ELF-1 (cell line): ENCODE results near the gene USP50.
"Not testable (repeated sequence)": the region's sequence is repeated elsewhere in the genome, so short reads cannot be mapped to it uniquely, and the experiment has no call there.

Experiments used
- DNase-seq: peaks from one replicate; pipeline ENCODE4 v3.0.0-alpha.2; 2016; ENCODE audit warnings: low read depth, low spot score

USP50 gene

DNA sequence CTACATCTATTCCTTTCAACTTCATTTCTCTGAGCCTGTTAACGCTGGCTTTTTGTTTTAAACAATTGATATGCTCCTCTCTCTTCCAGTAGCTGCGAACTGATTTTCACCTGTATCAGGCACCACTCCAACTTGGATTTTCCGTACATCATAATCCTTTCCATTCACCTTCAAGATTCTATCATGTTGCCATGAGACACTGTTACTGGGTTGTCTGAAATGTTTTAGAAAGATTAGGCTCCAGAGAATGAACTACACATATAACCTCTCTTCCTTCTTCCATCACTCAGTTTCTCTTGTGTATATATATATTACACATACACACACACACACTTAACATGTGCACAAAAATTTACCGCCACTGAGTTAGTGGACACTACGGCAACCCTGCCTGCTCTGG is at the start of gene USP50:
Gene USP50 (minus strand): TSS at position 101 of the 400 bp plus-strand sequence. CDS start 141 bp downstream, outside the sequence.
- no peak for DNase-seq

DNA sequence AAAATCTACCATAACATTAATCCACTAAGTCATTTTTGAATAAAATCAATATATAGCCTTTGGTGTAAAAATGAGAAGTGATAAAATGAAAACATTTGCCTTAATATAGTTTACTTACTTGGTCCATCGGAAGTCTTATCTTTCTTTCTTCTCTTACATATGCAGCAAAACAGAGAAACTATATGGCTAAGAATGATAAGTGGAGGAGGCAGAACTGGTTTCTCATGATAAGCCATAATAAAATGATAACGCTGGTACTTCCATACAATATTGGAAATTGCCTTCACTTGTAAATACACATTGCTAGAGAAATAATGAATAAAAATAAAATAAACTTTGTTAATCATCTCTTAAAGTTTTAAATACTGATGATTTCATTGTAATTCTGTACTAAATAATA is 47.8 kb upstream of the USP50 start:
- no peak for DNase-seq

DNA sequence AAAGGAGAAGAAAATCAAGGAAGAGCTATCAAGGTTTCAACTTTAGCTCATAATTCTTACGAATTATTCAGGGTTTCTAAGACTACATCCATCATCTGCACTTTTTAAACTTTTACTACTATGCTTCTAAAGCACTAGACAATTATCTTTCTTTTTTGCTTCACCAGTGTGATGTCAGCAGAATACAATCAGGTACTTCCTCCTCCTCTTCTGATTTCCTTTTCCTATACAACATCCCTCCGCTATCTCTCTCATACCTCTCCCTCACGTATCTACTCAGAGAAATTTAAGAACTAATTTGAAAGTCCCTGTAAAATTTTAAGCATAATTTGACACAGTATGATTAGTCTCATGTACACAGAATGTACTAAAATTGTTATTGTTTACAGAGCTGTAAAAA is 47.3 kb upstream of the USP50 start:
- no peak for DNase-seq

DNA sequence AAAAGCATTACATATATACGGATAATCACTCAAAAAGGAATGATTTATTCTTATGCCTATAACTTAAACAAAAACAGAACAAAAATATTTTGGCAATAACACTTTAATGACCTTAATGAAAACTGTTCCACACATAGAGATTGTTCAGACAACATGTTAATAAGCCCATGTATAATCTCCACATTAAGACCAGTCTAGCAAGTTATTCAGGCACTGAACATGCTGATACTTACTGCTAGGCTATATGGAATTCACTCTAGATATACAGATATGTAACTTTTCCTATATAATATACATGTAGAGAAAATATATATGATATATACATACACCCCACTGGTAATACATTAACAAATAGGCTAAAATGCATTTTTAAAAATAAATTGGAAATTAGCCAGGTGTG is 43.8 kb upstream of the USP50 start:
- DNase-seq: no peak

DNA sequence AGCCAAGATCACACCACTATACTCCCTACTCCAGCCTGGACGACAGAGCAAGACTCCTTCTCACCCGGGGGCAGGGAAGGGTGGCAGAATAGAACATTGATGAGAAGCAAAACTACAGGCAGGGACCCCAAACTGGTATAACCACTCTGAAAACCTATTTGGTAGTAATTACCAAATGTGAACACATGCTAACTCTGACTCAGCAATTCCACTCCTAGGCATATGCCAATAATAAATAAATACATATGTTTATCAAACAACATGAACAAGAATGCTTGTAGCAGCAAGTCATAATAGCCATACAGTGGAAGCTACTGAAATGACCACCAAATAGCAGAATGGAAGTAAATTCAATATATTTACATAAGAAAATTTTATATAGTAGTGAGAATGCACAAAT is 31.0 kb upstream of the USP50 start:
- no peak for DNase-seq

DNA sequence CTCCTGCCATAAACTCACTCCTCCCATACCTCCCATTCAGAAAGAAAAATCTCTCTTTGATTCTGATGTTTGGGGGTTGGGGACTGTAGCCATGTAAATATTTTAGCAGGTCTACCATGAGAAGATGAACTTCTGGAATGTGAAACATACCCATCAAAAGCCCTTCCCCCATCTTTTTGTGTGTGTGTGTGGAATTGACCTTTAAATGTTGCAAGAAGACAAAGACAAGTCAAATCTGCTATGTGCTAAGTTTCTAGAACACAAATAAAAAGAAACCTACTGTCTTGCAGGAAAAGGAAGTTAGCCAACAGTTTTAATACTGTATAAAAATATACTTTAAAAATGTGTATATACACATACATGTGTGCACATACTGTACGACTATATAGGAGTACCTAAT is 29.7 kb upstream of the USP50 start:
- DNase-seq: no peak

DNA sequence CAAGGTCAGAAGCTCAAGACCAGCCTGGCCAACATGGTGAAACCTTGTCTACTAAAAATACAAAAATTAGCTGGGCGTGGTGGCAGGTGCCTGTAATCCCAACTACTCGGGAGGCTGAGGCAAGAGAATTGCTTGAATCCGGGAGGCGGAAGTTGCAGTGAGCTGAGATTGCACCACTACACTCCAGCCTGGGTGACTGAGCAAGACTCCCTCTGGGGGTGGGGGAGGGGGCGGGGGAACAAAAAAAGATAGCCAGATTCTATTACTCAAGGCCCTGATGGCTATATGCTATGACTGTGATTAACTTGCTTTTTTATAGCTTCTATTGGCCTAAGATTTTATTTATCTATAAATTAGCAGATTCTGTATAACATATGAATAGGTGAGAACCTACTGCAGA is 27.4 kb upstream of the USP50 start:
- DNase-seq: not testable (repeated sequence)

DNA sequence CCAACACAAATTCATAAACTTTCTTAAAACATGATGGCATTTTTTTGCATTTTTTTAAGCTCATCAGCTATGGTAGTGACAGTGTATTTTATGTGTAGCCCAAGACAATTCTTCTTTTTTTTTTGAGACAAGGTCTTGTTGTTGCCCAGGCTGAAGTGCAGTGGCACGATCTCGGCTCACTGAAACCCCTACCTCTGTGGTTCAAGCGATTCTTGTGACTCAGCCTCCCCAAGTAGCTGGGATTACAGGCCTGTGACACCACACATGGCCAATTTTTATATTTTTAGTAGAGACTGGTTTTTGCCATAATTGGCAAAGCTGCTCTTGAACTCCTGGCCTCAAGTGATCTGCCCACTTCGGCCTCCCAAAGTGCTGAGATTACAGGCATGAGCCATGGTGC is 17.3 kb upstream of the USP50 start:
- DNase-seq: no peak

DNA sequence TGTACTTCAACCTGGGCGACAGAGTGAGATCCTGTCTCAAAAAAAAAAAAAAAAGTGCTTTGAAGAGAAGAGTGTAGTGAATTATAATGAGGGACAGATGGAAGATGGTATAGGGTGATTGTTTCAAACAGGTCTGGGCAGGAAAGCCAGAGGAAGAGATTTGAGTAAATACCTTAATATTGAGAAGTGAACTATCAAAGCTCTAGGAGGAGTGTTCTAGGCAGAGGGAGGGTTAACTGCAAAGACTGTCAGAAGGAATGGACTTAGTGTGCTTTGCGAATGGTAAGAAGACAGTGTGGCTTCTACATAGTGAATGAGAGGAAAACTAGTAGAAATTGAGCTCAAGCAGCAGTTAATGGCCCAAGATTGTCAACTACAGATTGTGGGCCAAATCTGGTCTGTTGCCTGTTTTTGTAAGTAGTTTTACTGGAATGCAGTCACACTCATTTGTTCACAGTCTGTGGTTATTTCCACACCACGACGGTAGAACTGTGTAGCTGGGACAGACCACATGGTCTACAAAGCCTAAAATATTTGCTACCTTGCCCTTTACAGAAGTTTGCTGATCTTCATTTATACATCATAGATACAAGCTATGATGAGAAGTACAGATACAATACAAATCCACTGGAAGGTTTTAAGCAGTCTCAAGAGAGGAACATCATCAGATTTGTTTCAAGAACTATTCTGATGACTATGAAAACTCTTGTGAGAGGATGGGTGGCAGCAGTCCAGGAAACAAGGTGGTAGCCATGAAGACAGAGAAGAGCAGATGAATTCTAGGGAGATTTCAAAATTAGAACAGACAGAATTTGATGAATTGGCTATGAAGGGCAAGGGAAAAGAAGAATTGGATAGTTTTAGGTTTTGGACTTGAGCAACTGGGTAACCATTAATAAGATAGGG is 16.5 kb upstream of the USP50 start:
- no peak for DNase-seq

DNA sequence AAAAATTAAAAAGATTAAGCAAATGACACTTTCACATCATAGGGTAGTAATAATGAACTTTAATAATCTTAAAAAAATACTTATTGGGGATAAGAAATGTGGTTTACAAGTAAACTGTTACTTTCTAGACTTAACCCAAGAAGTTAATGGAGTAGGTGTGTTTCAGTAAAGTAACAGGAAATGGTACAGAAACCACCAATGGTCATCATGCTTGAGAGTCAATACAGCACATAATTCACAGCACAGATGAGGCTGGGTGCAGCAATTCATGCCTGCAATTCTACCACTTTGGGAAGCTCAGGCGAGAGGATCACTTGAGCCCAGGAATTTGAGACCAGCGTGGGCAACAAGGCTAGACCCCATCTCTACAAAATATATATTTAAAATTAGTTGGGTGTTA is 11.5 kb upstream of the USP50 start:
- DNase-seq: no peak

DNA sequence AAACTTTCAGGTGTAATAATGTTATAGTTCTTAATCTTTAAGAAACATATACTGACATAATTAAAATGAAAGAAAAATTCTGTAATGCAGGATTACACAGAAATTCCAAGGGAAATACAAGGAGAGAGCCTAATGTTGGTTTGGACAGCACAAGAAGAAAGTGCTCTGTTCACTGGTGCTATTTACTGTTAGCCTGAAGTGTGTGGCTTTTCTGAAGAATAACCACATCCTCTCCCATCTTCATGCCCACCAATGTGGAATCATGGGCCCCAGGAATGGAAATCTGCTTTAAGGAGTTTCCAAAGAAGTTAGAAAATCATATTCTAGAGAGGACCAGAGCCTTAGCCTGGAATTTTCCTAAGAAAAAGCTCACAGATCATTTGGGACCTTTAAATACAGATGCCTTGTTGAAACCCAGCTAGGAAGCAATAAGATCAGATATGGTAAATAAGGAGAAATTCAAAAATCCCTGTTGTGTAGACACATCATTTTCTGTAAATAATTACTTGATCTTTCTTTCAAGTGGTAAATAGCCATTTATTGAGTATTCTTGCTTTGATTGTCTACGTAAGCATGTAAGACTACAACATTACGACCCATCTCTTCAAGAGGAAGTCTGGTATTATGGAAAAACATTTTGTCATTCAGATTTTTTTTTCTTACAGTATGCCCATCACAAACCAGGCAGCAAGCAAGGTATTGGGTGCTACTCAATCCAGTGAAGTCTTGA is 10.3 kb upstream of the USP50 start:
- DNase-seq: no peak

DNA sequence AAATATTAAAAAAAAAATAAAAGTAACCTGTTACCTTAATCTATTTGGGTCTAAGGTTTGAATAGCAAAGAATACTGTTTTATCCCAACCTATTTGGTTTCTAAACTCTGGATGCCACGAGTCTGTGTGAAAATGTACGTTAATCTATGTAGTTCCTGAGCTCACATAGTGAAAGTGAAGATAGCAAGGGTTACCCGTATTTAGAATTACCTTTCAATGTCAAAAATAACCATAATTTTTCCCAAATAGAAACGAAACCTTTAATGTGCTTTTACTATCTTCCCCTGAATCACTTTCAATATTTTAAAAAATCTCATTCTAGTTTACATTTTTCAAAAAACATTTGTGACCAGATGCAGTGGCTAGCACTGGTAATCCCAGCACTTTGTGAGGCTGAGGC is 5.8 kb upstream of the USP50 start:
- no peak for DNase-seq

DNA sequence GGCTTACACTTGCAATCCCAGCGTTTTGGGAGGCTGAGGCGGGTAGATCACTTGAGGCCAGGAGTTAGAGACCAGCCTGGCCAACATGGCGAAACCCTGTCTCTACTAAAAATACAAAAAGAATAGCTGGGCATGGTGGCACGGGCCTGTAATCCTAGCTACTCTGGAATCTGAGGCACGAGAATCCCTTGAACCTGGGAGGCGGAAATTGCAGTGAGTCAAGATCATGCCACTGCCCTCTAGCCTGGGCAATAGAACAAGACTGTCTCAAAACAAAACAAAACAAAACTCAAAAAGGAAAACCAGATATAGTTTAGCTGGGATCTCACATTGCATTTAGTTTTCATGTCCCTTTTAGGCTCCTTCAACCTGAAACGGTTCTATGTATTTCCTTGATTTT is 2.9 kb upstream of the USP50 start:
- DNase-seq: no peak

DNA sequence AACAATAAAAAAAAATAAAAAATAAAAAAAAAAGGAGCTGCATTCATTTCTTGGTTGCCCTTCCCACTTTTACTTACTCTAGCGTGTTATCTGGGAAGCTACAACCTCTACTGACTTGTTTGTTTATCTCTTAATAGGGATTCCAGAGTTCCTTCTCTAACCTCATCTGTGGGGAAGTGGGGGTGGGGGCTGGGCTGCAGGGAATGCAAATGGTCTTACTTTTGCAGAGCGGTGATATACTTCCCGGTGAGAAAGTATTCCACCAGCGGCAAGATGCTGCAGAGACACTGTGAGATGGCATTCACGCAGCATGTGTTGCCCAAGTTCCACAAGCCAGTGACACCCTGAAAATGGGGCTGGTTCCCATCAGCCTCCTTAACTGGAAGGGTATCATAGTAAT is 2.1 kb downstream of the USP50 start:
- peak; percentile 16 for DNase-seq

DNA sequence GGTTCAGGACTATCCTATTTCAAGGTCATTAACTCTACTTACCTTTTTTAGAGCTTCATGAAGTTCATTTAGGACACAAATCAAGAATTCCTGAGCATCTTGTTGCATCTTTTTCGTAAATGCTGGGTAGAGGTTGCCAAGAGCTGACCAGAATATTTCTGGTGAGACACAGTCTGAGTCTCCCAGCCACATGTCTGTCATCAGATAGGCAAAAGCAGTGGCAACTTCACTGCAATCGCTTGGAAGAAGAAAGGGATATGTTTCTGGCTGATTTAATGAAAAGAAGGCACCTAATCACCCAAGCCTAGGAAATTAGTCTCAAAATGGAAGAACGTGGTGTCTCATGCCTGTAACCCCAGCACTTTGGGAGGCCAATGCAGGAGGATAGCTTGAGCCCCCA is 2.9 kb downstream of the USP50 start:
- no peak for DNase-seq

DNA sequence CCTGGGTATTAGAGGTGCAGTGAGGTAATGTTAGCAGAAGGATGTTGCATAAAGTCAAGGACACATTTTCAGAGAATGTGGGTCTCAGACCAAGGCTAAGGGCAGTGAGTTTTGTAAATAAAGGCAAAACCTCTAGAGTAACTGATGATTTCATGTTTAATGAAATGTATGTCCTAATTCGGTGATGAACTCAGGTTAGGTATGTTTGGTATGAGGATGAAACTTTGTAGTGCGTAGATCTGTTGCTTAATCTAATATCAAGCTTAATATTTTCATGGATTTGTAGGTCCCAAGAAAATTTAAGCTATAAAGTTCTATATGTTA is 3.6 kb downstream of the USP50 start:
- no peak for DNase-seq

DNA sequence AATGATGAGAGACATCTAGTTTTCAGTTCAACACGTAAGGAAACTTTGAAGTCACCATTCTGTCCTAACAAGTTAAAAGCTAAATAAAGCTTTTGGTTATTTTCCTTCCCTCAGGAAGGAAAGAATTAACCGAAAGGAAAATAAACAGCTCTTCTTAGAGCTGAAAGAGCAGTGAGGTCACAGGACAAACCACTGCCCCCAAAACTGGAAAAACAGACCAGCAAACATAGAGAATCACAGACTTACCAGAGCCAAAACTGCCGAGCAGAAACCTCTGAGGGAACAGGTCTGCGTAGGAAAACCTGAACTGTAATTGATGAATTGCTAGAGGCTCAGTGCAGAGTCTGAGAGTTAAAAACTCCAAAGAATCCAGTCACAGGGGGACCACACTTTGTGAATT is 14.7 kb downstream of the USP50 start:
- no peak for DNase-seq

DNA sequence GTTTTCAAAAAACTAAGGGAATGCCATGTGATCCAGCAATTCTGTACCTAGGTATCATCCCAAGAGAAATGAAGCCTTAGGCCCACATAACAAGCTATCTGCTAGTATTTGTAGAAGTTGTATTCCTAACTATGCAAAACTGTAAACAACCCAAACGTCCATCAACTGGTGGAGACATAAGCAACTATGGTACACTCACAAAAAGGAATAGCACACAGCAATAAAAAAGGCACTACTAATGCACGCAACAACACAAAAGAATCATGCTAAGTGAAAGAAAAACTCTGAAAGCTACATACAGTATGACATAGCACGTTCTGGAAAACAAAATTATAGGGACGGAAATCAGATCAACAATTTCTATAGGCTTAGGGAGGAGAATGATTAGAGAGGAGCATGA is 15.3 kb downstream of the USP50 start:
- DNase-seq: no peak

DNA sequence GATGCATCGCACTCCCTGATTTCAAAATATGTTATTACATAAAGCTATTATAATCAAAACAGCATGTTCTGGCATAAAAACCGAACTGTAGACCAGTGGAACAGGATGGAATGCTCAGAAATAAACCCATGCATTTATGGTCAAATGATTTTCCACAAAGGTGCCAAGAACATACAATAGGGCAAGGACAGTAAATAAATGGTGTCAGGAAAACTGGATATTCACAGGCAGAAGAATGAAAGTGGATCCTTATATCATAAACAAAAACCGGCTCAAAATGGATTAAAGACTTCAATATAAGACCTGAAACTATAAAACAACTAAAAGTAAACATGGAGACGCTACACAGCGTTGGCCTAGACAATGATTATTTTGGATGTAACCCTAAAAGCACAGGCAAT is 22.6 kb downstream of the USP50 start:
- no peak for DNase-seq

DNA sequence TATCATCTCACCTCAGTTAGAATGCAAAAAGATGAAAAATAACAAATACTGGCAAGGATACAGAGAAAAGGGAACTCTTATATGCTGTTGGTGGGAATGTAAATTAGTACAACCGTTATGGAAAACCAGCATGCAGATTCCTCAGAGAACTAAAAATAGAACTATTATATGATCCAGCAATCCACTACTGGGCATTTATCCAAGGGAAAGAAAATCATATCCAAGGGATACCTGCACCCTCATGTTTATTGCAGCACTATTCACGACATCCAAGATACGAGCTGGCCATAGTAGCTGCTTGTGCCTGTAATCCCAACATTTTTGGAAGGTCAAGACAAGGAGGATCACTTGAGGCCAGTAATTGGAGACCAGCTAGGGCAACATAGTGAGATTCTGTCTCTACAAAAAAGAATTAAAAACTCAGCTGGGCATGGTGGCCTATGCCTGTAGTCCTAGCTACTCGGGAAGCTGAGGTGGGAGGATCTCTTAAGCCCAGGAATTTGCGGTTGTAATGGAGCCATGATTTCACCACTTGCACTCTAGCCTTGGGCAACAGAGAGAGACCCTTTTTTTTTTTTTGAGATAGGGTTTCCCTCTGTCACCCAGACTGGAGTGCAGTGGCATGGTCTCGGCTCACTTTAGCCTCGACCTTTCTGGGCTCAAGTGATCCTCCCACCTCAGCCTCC is 26.6 kb downstream of the USP50 start:
- DNase-seq: peak; percentile 27

DNA sequence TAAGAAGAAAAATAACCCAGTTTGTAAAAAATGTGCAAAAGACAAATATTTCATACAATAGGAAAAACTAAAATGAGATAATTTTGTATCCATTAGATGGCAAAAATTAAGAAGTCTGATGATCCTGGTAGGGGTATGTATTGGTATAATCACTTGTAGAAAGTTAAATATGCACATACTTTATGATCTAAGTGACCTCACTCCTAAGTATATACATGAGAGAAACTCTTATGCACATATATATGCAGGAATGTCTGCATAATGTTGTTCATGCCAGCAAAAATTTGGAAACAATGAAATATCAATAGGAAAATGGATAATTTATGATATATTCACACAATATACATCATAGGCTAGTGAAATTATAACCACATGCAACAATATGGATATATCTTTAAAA is 33.5 kb downstream of the USP50 start:
- no peak for DNase-seq

DNA sequence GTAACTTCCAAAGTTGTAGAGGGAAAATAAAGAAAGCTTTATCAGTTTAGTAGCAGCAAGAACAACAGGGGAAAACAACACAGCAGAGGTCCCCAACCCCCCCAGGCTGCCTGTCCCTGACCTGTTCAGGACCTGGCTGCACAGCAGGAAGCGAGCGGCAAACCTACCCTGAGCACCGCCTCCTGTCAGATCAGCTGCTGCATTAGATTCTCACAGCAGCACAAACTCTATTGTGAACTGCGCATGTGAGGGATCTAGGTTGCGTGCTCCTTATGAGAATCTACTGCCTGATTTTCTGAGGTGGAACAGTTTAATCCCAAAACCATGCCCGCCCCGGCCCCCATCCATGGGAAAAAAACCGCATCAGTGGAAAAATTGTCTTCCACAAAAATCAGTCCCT is 40.3 kb downstream of the USP50 start:
- DNase-seq: peak; percentile 79

DNA sequence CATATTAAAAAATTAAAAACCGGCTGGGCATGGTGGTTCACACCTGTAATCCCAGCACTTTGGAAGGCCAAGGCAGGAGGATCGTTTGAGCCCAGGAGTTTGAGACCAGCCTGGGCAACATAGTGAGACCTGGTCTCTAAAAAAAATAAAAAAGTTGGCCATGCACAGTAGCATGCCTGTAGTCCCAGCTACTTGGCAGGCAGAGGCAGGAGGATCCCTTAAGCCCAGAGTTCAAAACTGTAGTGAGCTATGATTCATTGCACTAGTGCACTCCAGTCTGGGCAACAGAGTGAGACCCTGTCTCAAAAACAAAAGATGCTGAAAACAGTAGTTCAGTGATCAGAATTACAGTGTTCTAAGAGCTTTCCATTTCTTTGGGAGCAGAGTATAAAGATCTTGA is 40.8 kb downstream of the USP50 start:
- not testable (repeated sequence) for DNase-seq
